Neural progenitor cell (in vitro differentiated cells): ENCODE measurements around the gene AGPAT4. TPM values are rescaled to one million over a fixed set of nuclear protein-coding genes. Genes with fewer than 3 reads are reported as not detected.

Experiments used
- DNase-seq: peaks from one replicate; pipeline ENCODE4 v3.0.0-alpha.2; 2016; ENCODE audit warnings: low spot score
- H2AFZ ChIP-seq: fragments of 200-600 bp; sonication (generic); replicated peaks from 2 replicates; pipeline ENCODE4 v1.6.1; 2016; ENCODE audit warnings: antibody characterized with exemption
- H3F3A ChIP-seq: fragments of 200-600 bp; sonication (generic); 2 replicates; pipeline ENCODE4 v1.6.1; 2016; ENCODE audit warnings: antibody characterized with exemption, low read depth
- H3K27ac ChIP-seq: fragments of 200-600 bp; sonication (generic); 2 replicates; pipeline ENCODE4 v1.5.1; 2016; ENCODE audit warnings: mild to moderate bottlenecking
- H3K27me3 ChIP-seq: fragments of 200-600 bp; sonication (generic); 2 replicates; pipeline ENCODE4 v1.6.1; 2016; ENCODE audit warnings: mild to moderate bottlenecking, moderate library complexity
- H3K36me3 ChIP-seq: fragments of 200-600 bp; sonication (generic); 2 replicates; pipeline ENCODE4 v1.5.1; 2016
- H3K4me1 ChIP-seq: fragments of 200-600 bp; sonication (generic); 2 replicates; pipeline ENCODE4 v1.6.1; 2016; ENCODE audit warnings: mixed run types
- H3K4me2 ChIP-seq: fragments of 200-600 bp; sonication (generic); 2 replicates; pipeline ENCODE4 v1.6.1; 2016
- H3K4me3 ChIP-seq: fragments of 200-600 bp; sonication (generic); 2 replicates; pipeline ENCODE4 v1.5.1; 2016
- H3K79me2 ChIP-seq: fragments of 200-600 bp; sonication (generic); 2 replicates; pipeline ENCODE4 v1.6.1; 2016; ENCODE audit warnings: low read depth
- H3K9ac ChIP-seq: fragments of 200-600 bp; sonication (generic); 2 replicates; pipeline ENCODE4 v1.6.1; 2016
- H3K9me3 ChIP-seq: fragments of 200-600 bp; sonication (generic); 2 replicates; pipeline ENCODE4 v1.5.1; 2016; ENCODE audit warnings: low read depth
- H4K20me1 ChIP-seq: fragments of 200-600 bp; sonication (generic); 2 replicates; pipeline ENCODE4 v1.6.1; 2016; ENCODE audit warnings: low read depth
- H3K27ac Mint-ChIP-seq: 3 replicates; pipeline ENCODE4 v1.8.0; 2021; ENCODE audit warnings: mixed read lengths
- H3K27me3 Mint-ChIP-seq: 2 replicates; pipeline ENCODE4 v1.8.0; 2022; ENCODE audit warnings: low read depth, mild to moderate bottlenecking, inconsistent platforms, moderate library complexity, mixed read lengths; ENCODE audit not compliant: insufficient read depth
- H3K36me3 Mint-ChIP-seq: 3 replicates; pipeline ENCODE4 v1.8.0; 2021; ENCODE audit warnings: mixed read lengths
- H3K4me1 Mint-ChIP-seq: 3 replicates; pipeline ENCODE4 v1.8.0; 2021; ENCODE audit warnings: mixed read lengths
- H3K4me3 Mint-ChIP-seq: 3 replicates; pipeline ENCODE4 v1.8.0; 2021; ENCODE audit warnings: mild to moderate bottlenecking, moderate library complexity, mixed read lengths
- H3K9me3 Mint-ChIP-seq: 3 replicates; pipeline ENCODE4 v1.8.0; 2020; ENCODE audit warnings: mixed read lengths
- CTCF ChIP-seq: fragments of 200-600 bp; sonication (generic); IDR thresholded peaks from 2 replicates; pipeline ENCODE4 v1.5.1; 2017; ENCODE audit warnings: antibody characterized with exemption, mild to moderate bottlenecking
- EZH2 ChIP-seq: fragments of 200-600 bp; sonication (generic); IDR thresholded peaks from 2 replicates; pipeline ENCODE4 v1.6.1; 2017; ENCODE audit warnings: antibody characterized with exemption, mild to moderate bottlenecking, moderate library complexity
- EZH2phosphoT487 ChIP-seq: fragments of 200-600 bp; sonication (generic); IDR thresholded peaks from 2 replicates; pipeline ENCODE4 v1.6.1; 2017; ENCODE audit warnings: antibody characterized with exemption
- total RNA-seq: library from RNA; depleted of rRNA; stranded (reverse); fragments of >200 nt; gene quantifications from 2 replicates; pipeline ENCODE4 v1.2.3, GENCODE V29; 2015; ENCODE audit warnings: low replicate concordance

Gene AGPAT4
- total RNA-seq, 1 donor from 2014 or later, result 30.5 TPM

GRCh38 chr6:161223646-161224045, 50.2 kb downstream of the AGPAT4 start:
- peaks cover 21% of the 10 kb centered on the region for H3K4me1 Mint-ChIP-seq
- H3F3A ChIP-seq, result no peaks in the 10 kb centered on the region
- peaks cover 28% of the 10 kb centered on the region for H4K20me1 ChIP-seq
- H3K4me2 ChIP-seq, result no peak overlapping the region
- H3K9me3 Mint-ChIP-seq, result peaks cover 25% of the 10 kb centered on the region
- no peak overlapping the region for H3K4me3 Mint-ChIP-seq
- no peak overlapping the region for H3K27ac ChIP-seq
- H2AFZ ChIP-seq, result no peak overlapping the region
- TF ChIP-seq EZH2phosphoT487 (no peak), CTCF (no peak), EZH2 (no peak)
- no peaks in the 10 kb centered on the region for H3K27me3 ChIP-seq
- no peak for DNase-seq
- H3K4me1 ChIP-seq, result peaks cover 1% of the 10 kb centered on the region
- no peak overlapping the region for H3K27ac Mint-ChIP-seq
- peaks cover 6% of the 10 kb centered on the region for H3K27me3 Mint-ChIP-seq
- H3K79me2 ChIP-seq, result peaks cover 74% of the 10 kb centered on the region
- no peak overlapping the region for H3K9ac ChIP-seq
- H3K4me3 ChIP-seq, result no peak overlapping the region
- H3K36me3 ChIP-seq, result peaks cover 3% of the 10 kb centered on the region
- no peaks in the 10 kb centered on the region for H3K9me3 ChIP-seq
- H3K36me3 Mint-ChIP-seq, result peaks cover 55% of the 10 kb centered on the region

GRCh38 chr6:161222706-161223234, 51.1 kb downstream of the AGPAT4 start:
- no peaks in the 10 kb centered on the region for H3K4me1 ChIP-seq
- no peaks in the 10 kb centered on the region for H3K9me3 ChIP-seq
- H4K20me1 ChIP-seq, result peaks cover 19% of the 10 kb centered on the region
- peaks cover 3% of the 10 kb centered on the region for H3K36me3 ChIP-seq
- no peak overlapping the region for H3K27ac ChIP-seq
- H3K27me3 Mint-ChIP-seq, result peaks cover 6% of the 10 kb centered on the region
- H3K79me2 ChIP-seq, result peaks cover 78% of the 10 kb centered on the region
- no peak for TF ChIP-seq EZH2
- TF ChIP-seq EZH2phosphoT487, result no peak
- no peak for TF ChIP-seq CTCF
- DNase-seq, result no peak
- H2AFZ ChIP-seq, result no peak overlapping the region
- no peak overlapping the region for H3K27ac Mint-ChIP-seq
- H3K4me3 ChIP-seq, result no peak overlapping the region
- H3K27me3 ChIP-seq, result no peaks in the 10 kb centered on the region
- no peak overlapping the region for H3K4me3 Mint-ChIP-seq
- H3K36me3 Mint-ChIP-seq, result peaks cover 64% of the 10 kb centered on the region
- peaks cover 32% of the 10 kb centered on the region for H3K9me3 Mint-ChIP-seq
- no peaks in the 10 kb centered on the region for H3F3A ChIP-seq
- H3K9ac ChIP-seq, result no peak overlapping the region
- H3K4me2 ChIP-seq, result no peak overlapping the region
- H3K4me1 Mint-ChIP-seq, result peaks cover 14% of the 10 kb centered on the region

GRCh38 chr6:161220346-161220745, 53.5 kb downstream of the AGPAT4 start:
- peaks cover 80% of the 10 kb centered on the region for H3K36me3 Mint-ChIP-seq
- Histone ChIP-seq H3K4me3 (no peak overlapping the region), H3K36me3 (peaks cover 3% of the 10 kb centered on the region), H3K27ac (no peak overlapping the region), H3K9me3 (no peaks in the 10 kb centered on the region), H3K27me3 (no peaks in the 10 kb centered on the region), H4K20me1 (no peaks in the 10 kb centered on the region), H2AFZ (no peak overlapping the region), H3K4me2 (no peak overlapping the region), H3F3A (no peaks in the 10 kb centered on the region), H3K79me2 (peaks cover 69% of the 10 kb centered on the region), H3K9ac (no peak overlapping the region), H3K4me1 (no peaks in the 10 kb centered on the region)
- H3K4me3 Mint-ChIP-seq, result no peak overlapping the region
- peaks cover 52% of the 10 kb centered on the region for H3K9me3 Mint-ChIP-seq
- no peak for TF ChIP-seq EZH2phosphoT487
- TF ChIP-seq CTCF, result no peak
- TF ChIP-seq EZH2, result no peak
- H3K4me1 Mint-ChIP-seq, result no peaks in the 10 kb centered on the region
- peaks cover 4% of the 10 kb centered on the region for H3K27me3 Mint-ChIP-seq
- H3K27ac Mint-ChIP-seq, result no peak overlapping the region
- DNase-seq, result no peak
